Hematopoietic multipotent progenitor cell treated with erythropoietin and hydrocortisone succinate and interleukin-3 and kit ligand, for 17 days (in vitro differentiated cells): ENCODE measurements around the gene HLA-DRA.
"Not testable (repeated sequence)": the region's sequence is repeated elsewhere in the genome, so short reads cannot be mapped to it uniquely, and the experiment has no call there.

Experiments used
- DNase-seq: peaks from one replicate; pipeline ENCODE4 v3.0.0-alpha.2; 2015; ENCODE audit warnings: low spot score

Gene HLA-DRA

GRCh38 chr6:32431142-32431541 lies 8.5 kb upstream of the HLA-DRA start:
- DNase-seq: no peak

GRCh38 chr6:32432050-32432450 lies 7.6 kb upstream of the HLA-DRA start:
- no peak for DNase-seq

DNA sequence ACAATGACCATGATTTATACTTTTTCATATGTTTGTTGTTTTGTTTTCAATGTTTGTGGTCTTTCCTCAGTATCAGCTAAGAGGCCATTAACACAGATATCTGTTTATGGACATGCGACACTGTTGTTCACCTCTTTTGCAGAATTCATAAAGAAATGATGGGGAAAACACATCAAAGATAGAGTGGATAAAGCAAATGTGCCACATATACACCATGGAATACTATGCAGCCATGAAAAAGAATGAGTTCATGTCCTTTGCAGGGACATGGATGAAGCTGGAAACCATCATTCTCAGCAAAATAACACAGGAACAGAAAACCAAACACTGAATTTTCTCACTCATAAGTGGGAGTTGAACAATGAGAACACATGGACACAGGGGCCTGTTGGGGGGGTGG lies 5.7 kb upstream of the HLA-DRA start:
- DNase-seq: not testable (repeated sequence)

DNA sequence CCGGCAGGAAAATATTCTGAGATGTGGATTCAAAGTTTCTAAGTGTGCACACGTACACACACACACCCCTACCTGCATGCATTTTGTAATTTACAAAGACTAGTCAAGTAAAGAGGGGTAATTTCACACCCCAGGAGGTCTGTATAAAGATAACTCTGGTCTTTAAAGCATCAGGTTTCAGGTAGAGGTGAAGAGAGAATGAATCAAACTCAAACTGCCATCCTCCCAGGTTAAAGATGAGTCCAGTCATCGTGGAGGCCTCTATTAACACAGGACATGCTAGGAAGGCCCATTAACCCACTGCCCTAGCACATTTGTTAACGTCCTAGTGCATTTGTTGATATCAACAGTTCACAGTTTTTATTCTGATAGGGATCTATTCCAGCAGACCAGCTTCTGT lies 3.5 kb upstream of the HLA-DRA start:
- no peak for DNase-seq

- DNase-seq: no peak
These were observed 2.5 kb upstream of the HLA-DRA start for GRCh38 chr6:32436995-32437836.

GRCh38 chr6:32439139-32439538 lies 548 bp upstream of the HLA-DRA start:
- DNase-seq: no peak

- DNase-seq: no peak
These were observed 2.6 kb downstream of the HLA-DRA start for GRCh38 chr6:32442243-32442667.

DNA sequence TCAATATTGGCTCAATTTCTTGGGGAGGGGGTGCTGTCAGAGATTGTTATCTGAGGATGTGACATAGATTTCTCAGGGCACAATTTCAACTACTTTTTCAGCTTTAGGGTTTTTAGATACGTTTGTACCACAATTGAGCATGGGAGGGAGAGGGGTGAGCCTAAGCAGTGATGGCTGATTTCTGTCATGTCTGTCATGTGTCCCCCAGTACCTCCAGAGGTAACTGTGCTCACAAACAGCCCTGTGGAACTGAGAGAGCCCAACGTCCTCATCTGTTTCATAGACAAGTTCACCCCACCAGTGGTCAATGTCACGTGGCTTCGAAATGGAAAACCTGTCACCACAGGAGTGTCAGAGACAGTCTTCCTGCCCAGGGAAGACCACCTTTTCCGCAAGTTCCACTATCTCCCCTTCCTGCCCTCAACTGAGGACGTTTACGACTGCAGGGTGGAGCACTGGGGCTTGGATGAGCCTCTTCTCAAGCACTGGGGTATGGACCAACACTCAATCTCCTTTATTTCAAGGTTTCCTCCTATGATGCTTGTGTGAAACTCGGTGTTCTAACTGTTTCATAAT lies 3.4 kb downstream of the HLA-DRA start:
- no peak for DNase-seq

- DNase-seq: no peak
These were observed 4.7 kb downstream of the HLA-DRA start for GRCh38 chr6:32444433-32444832.

DNA sequence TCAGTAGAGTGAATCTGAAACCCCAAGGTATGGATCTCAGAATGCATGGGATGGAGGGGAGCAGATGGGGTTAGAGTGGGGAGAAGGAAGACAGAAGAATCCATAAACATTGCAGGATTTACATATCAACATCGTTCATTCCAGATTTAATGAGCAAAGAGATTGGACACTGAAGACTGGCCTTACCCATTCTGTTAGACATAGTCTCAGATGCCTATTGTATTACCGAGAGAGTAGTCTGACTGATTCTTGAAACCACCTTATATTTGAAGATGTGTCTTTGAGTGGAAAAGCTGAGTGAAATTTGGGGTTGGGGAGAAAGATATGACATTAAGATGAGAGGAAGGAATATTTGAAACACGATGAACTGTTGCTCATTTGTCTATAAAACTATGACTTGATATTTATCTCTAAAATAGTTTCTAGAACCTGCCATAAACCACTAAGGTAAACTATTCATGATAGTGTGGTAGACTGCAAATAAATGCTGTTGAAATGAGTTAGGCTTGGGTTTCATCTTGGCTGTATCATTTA lies 5.7 kb downstream of the HLA-DRA start:
- DNase-seq: no peak

DNA sequence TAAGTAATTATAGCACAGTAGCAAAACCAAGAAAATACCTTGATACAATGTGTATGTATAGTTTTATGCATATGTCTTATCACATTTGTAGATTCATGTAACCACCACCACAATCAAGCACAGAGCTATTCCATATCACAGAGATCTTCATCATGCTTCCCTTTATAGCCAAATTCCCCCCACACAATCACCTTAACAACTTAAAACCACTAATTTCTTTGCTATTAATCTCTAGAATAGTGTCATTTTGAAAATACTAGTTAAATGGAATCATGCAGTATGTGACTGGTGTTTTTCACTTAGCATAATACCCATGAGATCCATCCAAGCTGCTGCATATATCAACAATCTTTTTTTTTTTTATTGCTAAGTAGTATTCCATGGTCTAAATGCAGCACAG lies 8.2 kb downstream of the HLA-DRA start:
- DNase-seq: no peak

- DNase-seq: no peak
These were observed 9.5 kb downstream of the HLA-DRA start for GRCh38 chr6:32449088-32449736.

DNA sequence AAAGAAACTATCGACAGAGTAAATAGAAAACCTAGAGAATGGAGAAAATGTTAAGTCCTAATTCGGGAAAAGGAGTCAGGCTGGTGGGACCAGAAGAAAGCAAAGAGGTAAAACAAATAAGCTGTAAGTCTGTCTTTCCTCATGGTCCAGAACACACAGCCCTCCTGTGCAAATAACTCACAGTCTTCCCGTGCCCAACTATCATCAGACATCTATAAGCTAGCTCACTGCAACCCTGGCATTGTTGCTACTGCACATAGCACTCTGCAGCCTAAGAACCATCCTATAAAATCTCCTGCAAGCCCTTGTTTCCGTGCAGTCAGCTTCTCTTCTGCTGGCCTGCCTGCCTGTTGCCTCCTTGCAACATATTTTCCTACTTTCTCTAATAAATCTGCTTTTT lies 17.4 kb downstream of the HLA-DRA start:
- DNase-seq: no peak

DNA sequence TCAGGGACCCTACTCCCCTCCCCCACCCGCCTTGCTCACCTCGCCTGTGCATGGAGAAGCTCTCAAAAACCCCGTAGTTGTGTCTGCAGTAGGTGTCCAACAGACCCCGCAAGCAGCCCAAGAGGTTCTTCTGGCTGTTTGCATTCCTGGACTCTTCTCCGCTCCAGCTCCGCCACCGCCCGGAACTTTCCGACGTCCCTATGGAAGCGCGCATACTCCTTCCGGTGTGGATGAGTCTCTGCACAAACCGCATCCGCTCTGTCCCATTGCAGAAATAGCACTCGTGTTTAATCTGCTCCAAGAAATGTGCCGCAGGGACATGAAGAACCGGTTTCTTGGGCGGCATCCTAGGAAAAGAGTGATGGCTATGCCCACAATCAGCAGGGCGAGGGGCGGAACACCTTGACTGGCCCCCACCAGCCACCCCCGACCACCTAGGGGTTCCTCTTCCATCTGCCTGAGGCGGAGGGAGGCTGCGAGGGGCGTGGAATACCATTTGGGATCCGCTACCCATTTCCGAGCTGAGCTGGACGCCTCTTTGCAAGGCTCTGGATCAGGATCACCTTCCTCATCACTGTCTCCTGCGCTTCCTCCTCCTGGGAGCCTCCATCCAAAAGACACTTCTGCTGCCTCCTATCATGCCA lies 20.2 kb downstream of the HLA-DRA start:
- no peak for DNase-seq

DNA sequence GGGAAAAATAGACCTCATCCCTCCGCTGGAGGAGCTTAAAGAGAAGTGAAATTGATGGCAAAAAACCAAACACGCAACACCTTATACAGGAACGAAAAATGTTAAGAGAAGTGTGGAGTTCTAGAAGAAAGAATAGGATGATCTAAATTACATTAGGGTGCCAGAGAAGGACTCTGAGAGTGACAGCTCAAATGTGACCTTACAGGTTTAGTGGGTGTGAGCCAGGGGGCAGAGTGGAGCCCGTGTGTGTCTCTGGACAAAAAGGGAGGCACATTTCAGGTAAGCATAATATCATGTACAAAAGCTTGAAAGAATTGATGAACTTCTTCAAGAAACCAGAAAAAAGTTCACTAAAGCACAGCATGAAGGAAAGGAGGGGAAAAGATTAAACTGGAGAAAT lies 20.8 kb downstream of the HLA-DRA start:
- DNase-seq: no peak

GRCh38 chr6:32461493-32461892 lies 21.8 kb downstream of the HLA-DRA start:
- DNase-seq: no peak

- DNase-seq: no peak
These were observed 22.9 kb downstream of the HLA-DRA start for GRCh38 chr6:32462609-32463008.

DNA sequence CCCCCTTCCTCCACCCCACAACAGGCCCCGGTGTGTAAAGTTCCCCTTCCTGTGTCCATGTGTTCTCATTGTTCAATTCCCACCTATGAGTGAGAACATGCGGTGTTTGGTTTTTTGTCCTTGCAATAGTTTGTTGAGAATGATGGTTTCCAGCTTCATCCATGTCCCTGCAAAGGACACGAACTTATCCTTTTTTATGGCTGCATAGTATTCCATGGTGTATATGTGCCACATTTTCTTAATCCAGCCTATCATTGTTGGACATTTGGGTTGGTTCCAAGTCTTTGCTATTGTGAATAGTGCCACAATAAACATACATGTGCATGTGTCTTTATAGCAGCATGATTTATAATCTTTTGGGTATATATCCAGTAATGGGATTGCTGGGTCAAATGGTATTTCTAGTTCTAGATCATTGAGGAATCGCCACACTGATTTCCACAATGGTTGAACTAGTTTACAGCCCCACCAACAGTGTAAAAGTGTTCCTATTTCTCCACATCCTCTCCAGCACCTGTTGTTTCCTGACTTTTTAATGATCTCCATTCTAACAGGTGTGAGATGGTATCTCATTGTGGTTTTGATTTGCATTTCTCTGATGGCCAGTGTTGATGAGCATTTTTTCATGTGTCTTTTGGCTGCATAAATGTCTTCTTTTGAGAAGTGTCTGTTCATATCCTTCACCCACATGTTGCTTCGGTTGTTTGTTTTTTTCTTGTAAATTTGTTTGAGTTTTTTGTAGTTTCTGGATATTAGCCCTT lies 28.2 kb downstream of the HLA-DRA start:
- DNase-seq: not testable (repeated sequence)

GRCh38 chr6:32472781-32473375 lies 33.2 kb downstream of the HLA-DRA start:
- no peak for DNase-seq

DNA sequence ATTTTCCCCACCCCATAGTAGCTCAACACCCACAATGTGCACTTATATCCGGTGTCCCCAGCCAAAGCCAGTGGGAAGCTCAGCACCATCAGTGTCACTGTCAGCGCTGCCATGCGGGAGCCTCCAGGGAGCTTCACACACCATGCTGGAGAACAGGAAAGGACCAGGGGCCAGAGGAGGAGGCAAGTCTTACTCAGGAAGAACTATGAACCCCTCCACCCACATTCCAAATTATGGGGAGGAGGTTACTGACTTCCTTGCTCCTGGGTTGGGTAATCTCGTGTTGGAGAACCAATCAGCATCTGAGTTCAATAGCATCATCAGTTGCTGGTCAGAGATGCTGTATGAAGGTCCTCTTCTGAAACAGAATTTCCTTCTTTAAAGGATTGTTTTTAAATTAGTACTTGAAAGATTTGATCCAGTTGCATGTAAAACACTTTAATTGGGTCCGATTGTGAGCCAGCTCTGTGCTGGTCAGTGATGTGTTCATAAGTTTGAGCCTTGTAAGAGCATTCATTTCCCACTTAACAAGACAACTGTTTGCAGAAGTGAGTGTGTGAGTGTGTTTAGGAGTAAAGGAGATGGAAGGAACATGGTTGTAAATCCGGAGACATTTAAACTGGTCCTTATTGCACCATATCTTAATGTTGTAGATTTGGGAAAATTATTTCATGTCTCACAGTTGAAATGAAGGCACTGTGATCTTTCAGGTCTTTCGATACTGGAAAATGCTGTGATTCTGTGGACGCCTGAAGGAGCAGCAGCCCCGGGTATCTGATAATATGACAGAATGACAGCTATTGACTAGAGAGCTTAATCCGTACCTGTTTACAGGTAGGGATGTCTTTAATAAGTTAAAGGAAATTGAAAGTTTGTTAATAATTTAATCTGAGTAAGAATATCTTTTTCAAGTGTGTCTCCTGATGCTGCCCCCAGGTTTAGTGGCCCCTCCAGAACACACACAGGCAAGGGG lies 34.0 kb downstream of the HLA-DRA start:
- not testable (repeated sequence) for DNase-seq
